ENCODE results near the gene ITSN1.

ITSN1 gene

GRCh38 chr21:33813832-33814365, 171.6 kb downstream of the ITSN1 start:
- ATAC-seq (no peak), DNase-seq (no peak)

GRCh38 chr21:33815143-33815707, 172.9 kb downstream of the ITSN1 start:
- no peak for ATAC-seq
- no peak for DNase-seq

DNA sequence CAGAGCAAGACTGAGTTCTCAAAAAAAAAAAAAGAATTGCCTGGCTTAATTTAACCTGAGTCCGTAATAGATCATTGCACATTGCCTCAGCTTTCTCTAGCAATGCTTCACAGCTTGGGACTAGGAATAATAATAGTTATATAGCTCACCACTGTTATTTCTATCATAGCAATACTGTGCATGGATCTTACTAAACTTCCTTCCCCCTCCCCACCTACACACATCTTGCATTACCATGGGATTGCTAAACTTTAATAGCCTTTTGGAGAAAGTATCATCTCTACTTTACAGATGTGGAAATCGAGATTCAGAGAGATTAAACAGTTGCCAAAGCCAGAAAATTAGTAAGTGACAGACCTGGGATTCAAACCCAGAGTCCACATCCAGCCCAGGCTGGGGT, 173.9 kb downstream of the ITSN1 start:
- DNase-seq (no peak), ATAC-seq (no peak)

GRCh38 chr21:33817138-33817537, 174.8 kb downstream of the ITSN1 start:
- no peak for ATAC-seq
- no peak for DNase-seq

DNA sequence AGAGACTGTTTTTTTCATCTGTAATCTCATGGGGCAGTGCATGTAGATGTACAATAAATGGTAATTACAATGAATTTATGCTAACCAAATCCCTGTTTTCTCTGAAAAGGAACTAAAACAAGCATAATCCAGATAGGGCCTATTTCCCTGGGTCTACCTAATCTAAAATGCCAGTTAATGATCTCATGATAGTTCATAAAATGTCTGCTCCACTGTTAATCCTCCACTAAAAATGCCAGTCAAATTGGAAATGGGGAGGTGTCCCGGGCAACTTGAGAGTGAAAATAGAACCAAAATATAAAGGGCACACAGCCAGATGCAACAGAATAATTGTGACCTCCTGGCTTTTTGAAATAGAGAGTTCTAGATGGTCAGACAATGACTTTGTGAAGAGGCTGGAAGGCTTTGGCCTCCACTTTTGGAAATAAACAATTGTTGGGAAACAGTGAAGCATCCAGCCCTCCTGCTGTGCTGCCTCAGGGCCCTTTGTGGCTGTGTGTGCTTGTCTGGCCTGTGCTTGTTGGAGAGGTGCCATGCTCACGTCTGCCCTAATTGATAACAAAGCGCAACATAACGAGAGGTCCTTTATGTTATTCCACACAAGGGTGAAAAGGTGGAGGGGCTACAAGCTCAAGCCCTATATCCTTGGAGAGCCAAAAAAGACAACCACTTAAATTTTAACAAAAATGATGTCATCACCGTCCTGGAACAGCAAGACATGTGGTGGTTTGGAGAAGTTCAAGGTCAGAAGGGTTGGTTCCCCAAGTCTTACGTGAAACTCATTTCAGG, 175.6 kb downstream of the ITSN1 start:
- ATAC-seq (no peak), DNase-seq (no peak)

GRCh38 chr21:33820230-33820770, 178.0 kb downstream of the ITSN1 start:
- no peak for DNase-seq
- no peak for ATAC-seq

DNA sequence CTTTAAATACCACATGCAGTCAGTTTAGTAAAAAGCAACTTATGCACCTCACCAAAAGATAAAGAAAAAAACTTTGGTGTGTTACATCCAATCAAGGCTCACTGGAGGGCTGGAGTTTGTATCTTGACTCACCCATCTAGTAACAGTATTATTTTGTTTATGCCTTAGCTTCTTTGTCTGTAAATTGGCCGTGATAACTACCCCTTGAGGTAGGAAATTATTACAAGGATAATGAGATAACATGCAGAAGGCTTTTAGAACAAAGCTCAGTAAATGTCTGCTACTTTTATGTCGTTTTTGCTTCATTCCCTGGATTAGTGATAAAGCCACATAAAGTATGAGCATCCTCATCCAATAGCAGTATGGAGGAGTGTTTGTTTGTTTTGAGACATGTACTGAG, 178.5 kb downstream of the ITSN1 start:
- ATAC-seq (no peak), DNase-seq (no peak)

DNA sequence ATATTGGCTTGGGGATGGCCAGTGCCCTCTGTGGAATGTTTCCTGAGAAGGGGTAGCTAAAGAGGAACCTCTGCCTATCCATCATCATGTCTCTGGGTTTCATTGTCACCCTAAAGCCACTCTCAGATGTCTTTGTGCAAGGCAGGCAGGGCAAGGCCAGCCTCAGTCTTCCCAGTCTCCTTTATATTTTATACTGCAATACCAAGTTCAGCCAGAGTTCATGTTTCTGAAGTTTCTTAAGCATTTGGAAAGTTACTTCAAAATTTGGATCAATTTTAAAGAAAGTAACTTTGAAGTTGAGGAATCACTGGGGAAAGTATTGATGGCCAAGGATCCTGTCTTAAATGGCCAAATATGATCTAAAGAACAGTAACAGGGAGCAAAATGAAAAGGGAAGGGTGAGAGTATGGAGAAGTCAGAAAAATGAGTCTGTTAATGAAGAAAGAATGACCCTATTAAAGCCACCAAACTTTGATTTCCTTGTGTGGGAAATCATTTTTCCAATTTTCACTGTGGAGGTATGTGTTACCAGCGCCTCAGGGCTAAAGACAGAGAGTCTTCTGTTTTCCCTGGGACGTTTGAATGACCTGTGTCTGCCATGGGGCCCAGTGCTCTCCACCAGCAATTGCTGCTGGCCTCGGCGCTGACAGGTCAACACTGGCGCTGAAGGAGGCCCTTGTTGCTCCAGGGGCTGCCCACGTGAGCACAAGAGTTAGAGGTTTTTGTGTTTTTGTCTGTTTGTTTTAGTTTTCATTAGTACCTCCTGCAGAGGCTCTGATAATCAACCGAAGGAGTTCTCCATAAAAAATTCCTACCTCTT, 179.4 kb downstream of the ITSN1 start:
- no peak for ATAC-seq

GRCh38 chr21:33824156-33824941, 182.0 kb downstream of the ITSN1 start:
- DNase-seq, result no peak
- no peak for ATAC-seq

More for the DNA sequence above, 179.4 kb downstream of the ITSN1 start:
- no peak for DNase-seq

DNA sequence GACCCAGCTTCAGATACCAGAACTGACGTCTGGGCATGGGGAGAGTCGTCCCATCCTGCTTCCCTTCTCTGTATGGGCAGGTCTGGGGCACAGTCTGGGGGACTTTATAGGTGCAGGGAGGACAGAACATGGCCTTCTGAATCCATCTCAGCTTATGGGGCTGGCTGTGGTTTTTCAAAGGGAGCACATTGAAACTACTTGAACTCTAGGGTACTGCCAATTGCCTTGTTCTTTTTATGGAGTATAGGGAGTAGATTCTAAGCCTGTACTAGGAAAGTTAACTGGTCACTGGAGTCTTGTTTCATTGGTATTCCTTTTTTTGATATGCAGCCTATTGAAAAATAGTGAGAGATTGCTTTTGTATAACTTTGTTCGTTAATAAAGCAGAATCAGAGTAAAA, 183.1 kb downstream of the ITSN1 start:
- ATAC-seq (no peak), DNase-seq (no peak)

GRCh38 chr21:33825915-33826314, 183.6 kb downstream of the ITSN1 start:
- ATAC-seq (no peak), DNase-seq (no peak)

GRCh38 chr21:33828083-33828482, 185.8 kb downstream of the ITSN1 start:
- ATAC-seq, result no peak
- no peak for DNase-seq

GRCh38 chr21:33828577-33828976, 186.3 kb downstream of the ITSN1 start:
- ATAC-seq (no peak), DNase-seq (no peak)

- no peak for DNase-seq
- ATAC-seq, result no peak
These were observed 187.5 kb downstream of the ITSN1 start for GRCh38 chr21:33829844-33830243.

- no peak for ATAC-seq
- no peak for DNase-seq
These were observed 189.8 kb downstream of the ITSN1 start for GRCh38 chr21:33831962-33832659.

DNA sequence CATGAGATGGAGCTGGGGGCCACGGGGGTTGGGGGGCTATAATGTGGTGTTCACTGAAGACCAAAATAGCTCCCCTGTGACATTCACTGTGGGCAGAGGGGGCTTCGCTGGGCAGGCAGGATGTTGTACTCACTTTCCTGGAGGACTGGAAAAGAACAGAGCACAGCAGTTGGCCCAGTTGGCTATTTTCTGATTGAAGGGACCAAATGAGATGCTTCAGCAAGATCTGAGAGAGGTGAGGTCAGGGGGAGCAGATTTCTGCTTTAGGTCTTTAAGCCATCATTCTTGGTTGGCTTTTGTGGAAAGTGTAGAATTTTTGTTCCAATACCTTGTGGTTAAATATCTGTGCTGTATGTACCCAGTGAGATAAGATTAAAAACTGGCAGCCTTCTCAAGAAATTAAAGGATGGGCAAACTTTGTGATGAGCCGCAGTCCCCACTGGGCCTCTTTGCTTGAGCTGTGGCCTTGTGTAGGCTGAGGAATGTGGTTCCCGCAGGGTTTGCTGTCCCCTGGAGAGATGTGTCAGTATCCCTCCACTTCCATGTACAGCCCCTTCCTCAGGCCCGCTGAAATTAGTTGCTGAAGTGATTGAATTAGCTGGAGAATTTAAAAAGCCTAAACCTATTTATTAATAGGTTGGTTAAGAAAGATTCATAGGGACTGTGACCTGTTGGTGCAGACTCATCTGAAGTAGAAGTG, 192.7 kb downstream of the ITSN1 start:
- no peak for ATAC-seq
- no peak for DNase-seq

- ATAC-seq (no peak), DNase-seq (no peak)
These were observed 193.6 kb downstream of the ITSN1 start for GRCh38 chr21:33835920-33836319.

GRCh38 chr21:33836408-33836807, 194.1 kb downstream of the ITSN1 start:
- DNase-seq (no peak), ATAC-seq (no peak)

DNA sequence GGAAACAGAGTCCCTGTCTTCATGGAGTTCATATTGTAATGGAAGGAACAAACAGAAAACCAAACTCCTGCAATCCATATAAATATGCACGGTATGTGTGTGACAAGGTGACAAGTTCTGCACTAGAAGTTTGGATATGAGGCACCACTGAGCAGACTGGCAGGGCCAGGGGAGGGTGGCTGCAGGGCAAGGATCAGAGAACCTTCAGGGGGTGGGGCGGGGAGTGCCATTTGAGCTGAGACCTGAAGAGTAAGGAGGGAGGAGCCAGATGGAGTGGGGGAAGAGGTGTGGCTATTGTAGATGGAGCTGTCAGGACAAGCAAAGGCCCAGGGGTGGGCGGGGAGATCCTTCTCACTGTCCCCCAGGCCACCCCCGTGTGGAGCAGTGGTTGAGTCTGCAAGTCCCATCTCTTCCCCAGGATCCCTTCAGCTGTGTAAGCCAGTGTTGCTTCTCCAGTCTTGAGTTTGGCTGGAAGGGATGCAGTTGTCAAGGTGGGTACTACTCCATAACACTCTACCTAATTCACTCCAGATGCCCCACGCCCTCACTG, 196.9 kb downstream of the ITSN1 start:
- ATAC-seq (no peak), DNase-seq (no peak)

DNA sequence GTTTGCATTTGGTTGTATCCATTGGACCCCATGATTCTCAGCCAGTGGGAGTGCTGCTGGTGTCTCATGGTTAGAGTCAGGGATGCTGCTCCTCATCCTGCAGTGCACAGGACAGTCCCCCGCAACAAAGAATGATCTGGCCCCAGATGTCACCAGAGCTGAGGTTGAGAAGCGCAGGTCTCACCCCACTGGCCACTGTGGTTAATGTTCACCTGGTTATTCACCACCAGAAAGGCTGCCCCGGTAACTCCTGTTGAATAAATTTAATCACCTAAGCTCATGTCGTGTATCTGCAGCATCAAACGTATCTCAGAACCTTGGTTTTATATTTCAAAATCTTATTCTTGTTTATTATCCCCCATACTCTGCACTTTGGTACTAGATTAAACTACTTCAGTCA, 197.5 kb downstream of the ITSN1 start:
- DNase-seq, result no peak
- ATAC-seq, result no peak
